ENCODE data around the gene C11orf71.

Gene C11orf71

DNA sequence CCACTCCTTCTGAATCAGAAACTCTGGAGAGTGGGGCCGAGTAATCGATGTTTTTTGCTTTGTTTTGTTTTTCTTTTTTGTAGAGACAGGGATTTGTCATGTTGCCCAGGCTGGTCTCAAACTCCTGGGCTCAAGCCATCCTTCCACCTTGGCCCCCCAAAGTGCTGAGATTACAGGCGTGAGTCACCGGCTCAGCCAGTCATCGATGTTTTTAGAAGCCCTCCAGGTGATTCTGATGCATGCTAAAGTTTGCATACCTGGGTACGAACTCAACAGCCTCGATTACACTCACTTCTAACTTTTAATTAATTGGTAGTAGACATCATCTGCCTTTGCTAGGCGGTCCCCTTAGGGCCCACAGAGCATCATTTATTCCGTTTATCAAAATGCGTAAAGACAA lies 50.3 kb downstream of the C11orf71 start:
- H3K9me3 ChIP-seq (replicated peaks; ENCODE audit: insufficient read depth, low read length) = no peaks in the 10 kb centered on the region
- H3F3A ChIP-seq (ENCODE audit: insufficient read depth, low read length) = peaks cover 4% of the 10 kb centered on the region
- no peak overlapping the region for H2AFZ ChIP-seq (ENCODE audit: low read length)
- no peaks in the 10 kb centered on the region for H4K20me1 ChIP-seq (ENCODE audit: insufficient read depth, low read length)
- H3K36me3 ChIP-seq (replicated peaks; ENCODE audit: insufficient read depth, low read length) = no peaks in the 10 kb centered on the region
- no peak for DNase-seq
- no peak overlapping the region for H3K4me2 ChIP-seq (ENCODE audit: low read depth, low read length)
- TF ChIP-seq EZH2 (optimal IDR thresholded peaks at IDR 0.05; ENCODE audit: low read depth, low read length) (no peak), EZH2phosphoT487 (IDR thresholded peaks at IDR 0.05; ENCODE audit: low read length) (no peak)
- TF ChIP-seq, protein P1, sequence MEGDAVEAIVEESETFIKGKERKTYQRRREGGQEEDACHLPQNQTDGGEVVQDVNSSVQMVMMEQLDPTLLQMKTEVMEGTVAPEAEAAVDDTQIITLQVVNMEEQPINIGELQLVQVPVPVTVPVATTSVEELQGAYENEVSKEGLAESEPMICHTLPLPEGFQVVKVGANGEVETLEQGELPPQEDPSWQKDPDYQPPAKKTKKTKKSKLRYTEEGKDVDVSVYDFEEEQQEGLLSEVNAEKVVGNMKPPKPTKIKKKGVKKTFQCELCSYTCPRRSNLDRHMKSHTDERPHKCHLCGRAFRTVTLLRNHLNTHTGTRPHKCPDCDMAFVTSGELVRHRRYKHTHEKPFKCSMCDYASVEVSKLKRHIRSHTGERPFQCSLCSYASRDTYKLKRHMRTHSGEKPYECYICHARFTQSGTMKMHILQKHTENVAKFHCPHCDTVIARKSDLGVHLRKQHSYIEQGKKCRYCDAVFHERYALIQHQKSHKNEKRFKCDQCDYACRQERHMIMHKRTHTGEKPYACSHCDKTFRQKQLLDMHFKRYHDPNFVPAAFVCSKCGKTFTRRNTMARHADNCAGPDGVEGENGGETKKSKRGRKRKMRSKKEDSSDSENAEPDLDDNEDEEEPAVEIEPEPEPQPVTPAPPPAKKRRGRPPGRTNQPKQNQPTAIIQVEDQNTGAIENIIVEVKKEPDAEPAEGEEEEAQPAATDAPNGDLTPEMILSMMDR (IDR thresholded peaks at IDR 0.05; ENCODE audit: low read length) = no peak
- no peak overlapping the region for H3K27ac ChIP-seq (ENCODE audit: low read length)
- H3K9me2 ChIP-seq (replicated peaks; ENCODE audit: insufficient read depth, low read length) = no peaks in the 10 kb centered on the region
- H3K9ac ChIP-seq (ENCODE audit: low read length) = no peak overlapping the region
- H3K4me1 ChIP-seq (ENCODE audit: low read length) = peaks cover 6% of the 10 kb centered on the region; the same call in 1 of the 2 replicates
- H3K79me2 ChIP-seq (ENCODE audit: low read length) = no peaks in the 10 kb centered on the region
- no peaks in the 10 kb centered on the region for H3K27me3 ChIP-seq (replicated peaks; ENCODE audit: insufficient read depth, low read length)
- no peak overlapping the region for H3K4me3 ChIP-seq (ENCODE audit: low read length)

Measured in MM.1S (cell line).